ENCODE measurements around the gene VPS11. TPM values are rescaled to one million over a fixed set of nuclear protein-coding genes. Genes with fewer than 3 reads are reported as not detected.

VPS11 gene
- total RNA-seq, 1 experiment from 2014 or later = 18.6 TPM

- H3K9me3 ChIP-seq (ENCODE audit: control insufficient read depth, low read depth, low read length) = no peaks in the 10 kb centered on the region
- H3K14ac ChIP-seq (ENCODE audit: insufficient read depth, low read length) = no peak overlapping the region
- H3K27ac Mint-ChIP-seq = no peak overlapping the region
- peak overlapping the region; percentile 75 to 84 for H3K4me3 Mint-ChIP-seq
- no peak overlapping the region for H2BK120ac ChIP-seq (ENCODE audit: low read depth, low read length, poor library complexity, severe bottlenecking)
- peaks cover 8% of the 10 kb centered on the region; the same call in 1 of the 2 replicates for H3K4me1 ChIP-seq (ENCODE audit: insufficient read depth, low read length)
- H3K27me3 Mint-ChIP-seq (ENCODE audit: low read depth) = peaks cover 16% of the 10 kb centered on the region
- H3K18ac ChIP-seq (ENCODE audit: insufficient read length, low read depth, low read length) = no peak overlapping the region
- H4K20me1 ChIP-seq (ENCODE audit: control insufficient read depth, insufficient read depth, insufficient read length) = no peaks in the 10 kb centered on the region
- H2BK20ac ChIP-seq (ENCODE audit: low read depth, low read length, poor library complexity, severe bottlenecking) = no peak overlapping the region
- no peak overlapping the region for H4K91ac ChIP-seq (ENCODE audit: insufficient read length, low read depth, low read length)
- H3K4me2 ChIP-seq (ENCODE audit: insufficient read depth, insufficient read length, low read length) = no peak overlapping the region
- no peak overlapping the region for H3K56ac ChIP-seq (ENCODE audit: insufficient read length, low read depth, low read length)
- H2AK5ac ChIP-seq (ENCODE audit: insufficient read length, low read length) = no peak overlapping the region
- no peak overlapping the region for H4K8ac ChIP-seq (replicated peaks; ENCODE audit: insufficient read length, low read depth, low read length)
- H2BK12ac ChIP-seq (ENCODE audit: insufficient read length, low read depth, low read length) = no peak overlapping the region
- peaks cover 28% of the 10 kb centered on the region in 2 experiments for H3K4me1 Mint-ChIP-seq
- H2AFZ ChIP-seq (ENCODE audit: low read length) = no peak overlapping the region
- no peak overlapping the region for H3K4ac ChIP-seq (ENCODE audit: low read depth, low read length)
- no peak overlapping the region for H3K9ac ChIP-seq (ENCODE audit: extremely low read depth, insufficient read length, low read length)
- TF ChIP-seq CTCF (conservative IDR thresholded peaks at IDR 0.05) = no peak
- no peak for DNase-seq
- no peak overlapping the region for H3K23ac ChIP-seq (ENCODE audit: insufficient read length, low read depth, low read length)
- H3K36me3 Mint-ChIP-seq (ENCODE audit: insufficient read depth in 1 of 3, low read depth in 3 of 3) = no peaks in the 10 kb centered on the region; a peak in 1 of 7 replicates
- H2BK15ac ChIP-seq (ENCODE audit: low read depth, low read length) = no peak overlapping the region
- peaks cover 10% of the 10 kb centered on the region for H3K23me2 ChIP-seq (ENCODE audit: insufficient read length, low read depth, low read length, poor library complexity, severe bottlenecking)
- no peaks in the 10 kb centered on the region; a peak in 1 of 5 replicates for H3K9me3 Mint-ChIP-seq
- H3K27me3 ChIP-seq (ENCODE audit: insufficient read depth, low read length) = peaks cover 5% of the 10 kb centered on the region; the same call in 1 of the 2 replicates
- no peak overlapping the region for H3T11ph ChIP-seq (ENCODE audit: low read length)
- no peaks in the 10 kb centered on the region for H3K79me2 ChIP-seq (ENCODE audit: insufficient read depth, low read length)
- no peak overlapping the region for H4K5ac ChIP-seq (ENCODE audit: insufficient read length, low read depth, low read length)
- H3K79me1 ChIP-seq (ENCODE audit: insufficient read depth, low read depth, low read length, poor library complexity, severe bottlenecking) = no peaks in the 10 kb centered on the region
- no peak overlapping the region for H2BK5ac ChIP-seq (ENCODE audit: insufficient read length, low read length)
- no peak overlapping the region for H3K27ac ChIP-seq (ENCODE audit: insufficient read length, low read depth, low read length)
- WGBS (ENCODE audit: extremely low coverage, insufficient read length, low lambda C conversion rate) = no CpG with 5 or more reads among the region's 2 CpGs
Measured at GRCh38 chr11:119108857-119109221, 41.2 kb downstream of the VPS11 start.

All from H9 (cell line).